Endothelial cell of umbilical vein (primary cell): ENCODE data around the gene GID4. TPM values are rescaled to one million over a fixed set of nuclear protein-coding genes. Genes with fewer than 3 reads are reported as not detected.

Experiments used
- BruUV-seq: library from RNA; stranded (reverse); fragments of 400-500 nt; replicated peaks from 2 replicates; lab custom pipeline; 2021; lab: Mats Ljungman, UMichigan
- CTCF ChIA-PET: fragments of 300-600, 350-600 bp; sonication (Branson Sonifier 250); formaldehyde crosslinking; loops from one replicate; lab custom pipeline; 2021; ENCODE audit warnings: antibody characterized with exemption, inconsistent platforms; lab: Charles Lee
- POLR2A ChIA-PET: fragments of 300-600, 350-600 bp; sonication (Branson Sonifier 250); formaldehyde crosslinking; loops from one replicate; lab custom pipeline; 2021; ENCODE audit warnings: antibody characterized with exemption, inconsistent platforms; lab: Charles Lee
- DNase-seq: peaks from one replicate; pipeline ENCODE4 v3.0.0-alpha.2; 2011; ENCODE audit warnings: low read depth, low spot score
- FAIRE-seq: peaks from 2 replicates; lab custom pipeline; 2011; peaks lifted over from hg19 to GRCh38; lab: Jason Lieb, UNC
- H2AFZ ChIP-seq: 2 replicates; pipeline ENCODE4 v1.6.0; 2012; ENCODE audit warnings: low read depth, low read length, control low read depth, inconsistent platforms
- H3K27ac ChIP-seq: 2 replicates; pipeline ENCODE4 v1.5.1; 2011; ENCODE audit warnings: low read depth, mild to moderate bottlenecking, control low read depth, low read length, moderate library complexity; ENCODE audit not compliant: insufficient read depth
- H3K27me3 ChIP-seq, 2 experiments: 2 replicates each; pipeline versions ENCODE4 v1.6.0 to v1.6.1; 2011; ENCODE audit warnings: low read length in 2 of 2, mixed read lengths in 1 of 2; ENCODE audit not compliant: control insufficient read depth in 2 of 2, insufficient read depth in 2 of 2
- H3K36me3 ChIP-seq, 2 experiments: 2 replicates in 1 of 2; 3 replicates in 1 of 2; pipeline ENCODE4 v1.5.1; 2011; ENCODE audit warnings: low read length in 2 of 2, mild to moderate bottlenecking in 1 of 2, moderate library complexity in 1 of 2; ENCODE audit not compliant: control insufficient read depth in 2 of 2, insufficient read depth in 2 of 2; ENCODE audit errors: extremely low read depth in 1 of 2
- H3K4me1 ChIP-seq: 3 replicates; pipeline ENCODE4 v1.5.1; 2011; ENCODE audit warnings: mild to moderate bottlenecking, low read length; ENCODE audit not compliant: control insufficient read depth, insufficient read depth; ENCODE audit errors: extremely low read depth
- H3K4me2 ChIP-seq: 2 replicates; pipeline ENCODE4 v1.6.1; 2011; ENCODE audit warnings: low read length, control low read depth, mixed read lengths; ENCODE audit not compliant: insufficient read depth
- H3K4me3 ChIP-seq, 3 experiments: fragments of 200-600 bp in 1 of 3; sonication (generic), shearing (Covaris generic) in 1 of 3; replicated peaks in 1 of 3; 2 replicates each; pipeline ENCODE4 v1.5.1; 2011 to 2016; ENCODE audit warnings: control low read depth in 3 of 3, low read length in 3 of 3, mild to moderate bottlenecking in 2 of 3, inconsistent platforms in 1 of 3, low read depth in 1 of 3, moderate library complexity in 1 of 3; ENCODE audit not compliant: insufficient read depth in 1 of 3
- H3K79me2 ChIP-seq: 2 replicates; pipeline ENCODE4 v1.6.0; 2012; ENCODE audit warnings: low read length, inconsistent platforms; ENCODE audit not compliant: control insufficient read depth, insufficient read depth
- H3K9ac ChIP-seq: replicated peaks from 2 replicates; pipeline ENCODE3; 2011; ENCODE audit warnings: low read length, control low read depth; ENCODE audit not compliant: insufficient read depth; ENCODE audit errors: extremely low read depth
- H3K9me1 ChIP-seq: replicated peaks from 3 replicates; pipeline ENCODE4 v1.6.0; 2011; ENCODE audit warnings: mild to moderate bottlenecking, low read length; ENCODE audit not compliant: control insufficient read depth, insufficient read depth; ENCODE audit errors: extremely low read depth
- H3K9me3 ChIP-seq: replicated peaks from 2 replicates; pipeline ENCODE4 v1.5.1; 2012; ENCODE audit warnings: low read length, inconsistent platforms; ENCODE audit not compliant: control insufficient read depth, insufficient read depth
- H4K20me1 ChIP-seq: replicated peaks from 2 replicates; pipeline ENCODE3; 2011; ENCODE audit warnings: mild to moderate bottlenecking, low read length; ENCODE audit not compliant: control insufficient read depth, insufficient read depth; ENCODE audit errors: extremely low read depth
- EZH2 ChIP-seq: IDR thresholded peaks from 2 replicates; pipeline ENCODE4 v1.6.1; 2012; ENCODE audit warnings: borderline replicate concordance, low read depth, mild to moderate bottlenecking, moderate library complexity, low read length, inconsistent platforms; ENCODE audit not compliant: severe bottlenecking
- FOS ChIP-seq: IDR thresholded peaks from 2 replicates; pipeline ENCODE4 v1.6.1; 2011; ENCODE audit warnings: mild to moderate bottlenecking, low read length, moderate library complexity, borderline replicate concordance; ENCODE audit not compliant: insufficient read depth
- GATA2 ChIP-seq: IDR thresholded peaks from 2 replicates; pipeline ENCODE4 v1.7.0; 2011; ENCODE audit warnings: low read depth, mild to moderate bottlenecking, moderate library complexity, mixed read lengths, low read length; ENCODE audit not compliant: insufficient read length, insufficient read depth
- JUN ChIP-seq: IDR thresholded peaks from 2 replicates; pipeline ENCODE4 v1.6.1; 2011; ENCODE audit warnings: borderline replicate concordance, low read depth; ENCODE audit not compliant: insufficient read length, insufficient read depth
- MYC ChIP-seq: IDR thresholded peaks from one replicate; pipeline ENCODE4 v1.6.1; 2011; ENCODE audit warnings: mild to moderate bottlenecking, low read depth, low read length
- POLR2A ChIP-seq: IDR thresholded peaks from 2 replicates; pipeline ENCODE4 v1.6.1; 2012; ENCODE audit warnings: low read depth, mild to moderate bottlenecking, control low read depth, low read length
- POLR2AphosphoS5 ChIP-seq: IDR thresholded peaks from 2 replicates; pipeline ENCODE4 v1.6.1; 2012; ENCODE audit warnings: low read depth, mild to moderate bottlenecking, control low read depth, low read length, moderate library complexity; ENCODE audit not compliant: insufficient read depth
- dilution Hi-C: fragments of 300-500 bp; cut with MboI; formaldehyde crosslinking; loops from one replicate; pipeline ENCODE4 v1.15.0; 2019; ENCODE audit warnings: low sequenced_read_pairs; ENCODE audit not compliant: extremely low pct_ligation_motif_present
- intact Hi-C: fragments of 100-400 bp; cut with micrococcal nuclease; formaldehyde crosslinking; loops from one replicate; pipeline ENCODE4 v1.10.0; 2022
- polyA plus RNA-seq, 4 experiments: library from polyadenylated mRNA; depleted of rRNA in 3 of 4; stranded (reverse) in 3 of 4; unstranded in 1 of 4; fragments of >200 nt; gene quantifications; 2 replicates each; pipeline versions ENCODE4 v1.2.1 to v1.2.3, GENCODE V29; 2011 to 2012; ENCODE audit warnings: missing spikeins in 1 of 4
- total RNA-seq: library from RNA; stranded (reverse); gene quantifications from 2 replicates; pipeline ENCODE4 v1.2.3, GENCODE V29; 2021
- TF ChIP-seq, protein P1 (sequence below), 2 donors: IDR thresholded peaks; 1 replicate in 1 of 2; 2 replicates in 1 of 2; pipeline ENCODE4 v1.5.1; 2011; ENCODE audit warnings: low read length in 2 of 2, mild to moderate bottlenecking in 2 of 2, moderate library complexity in 2 of 2, control low read depth in 1 of 2, inconsistent platforms in 1 of 2, low read depth in 1 of 2; ENCODE audit not compliant: insufficient read depth in 1 of 2; ENCODE audit errors: extremely low read depth in 1 of 2
- TF ChIP-seq, protein P2 (sequence below): IDR thresholded peaks from 2 replicates; pipeline ENCODE4 v1.6.1; 2011; ENCODE audit not compliant: insufficient read depth, insufficient read length

GID4 gene
- total and polyA plus RNA-seq, 2 donors (not counting 3 experiments of a cell fraction or from before 2014, with no cell fraction given) = 6.4 to 11.3 TPM

DNA sequence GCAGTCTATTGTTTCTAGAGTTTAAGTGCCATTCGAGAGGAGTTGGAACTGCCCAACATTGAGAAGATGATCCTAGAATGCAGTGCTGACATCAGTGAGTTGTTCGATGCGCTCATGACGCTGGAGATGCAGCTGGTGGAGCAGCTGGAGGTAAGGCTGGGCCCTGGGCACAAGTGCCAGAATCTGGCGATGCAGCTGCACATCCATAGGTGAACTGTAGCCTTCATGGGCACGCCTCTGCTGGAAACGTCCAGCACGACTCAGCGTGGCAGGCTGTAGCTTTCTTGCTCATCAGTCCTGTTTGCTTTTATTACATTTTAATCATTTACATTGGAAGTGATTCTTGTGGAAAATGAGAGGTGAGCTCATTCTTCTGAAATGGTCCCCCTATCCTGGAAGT lies 34.9 kb upstream of the GID4 start:
- no peak for FAIRE-seq
- Histone ChIP-seq H3K27ac (no peak overlapping the region), H3K4me1 (no peaks in the 10 kb centered on the region), H4K20me1 (no peaks in the 10 kb centered on the region), H2AFZ (no peak overlapping the region), H3K9ac (no peak overlapping the region), H3K4me3 (no peak overlapping the region), H3K4me2 (no peak overlapping the region), H3K27me3 (no peaks in the 10 kb centered on the region), H3K79me2 (no peaks in the 10 kb centered on the region), H3K9me3 (no peaks in the 10 kb centered on the region), H3K9me1 (no peaks in the 10 kb centered on the region), H3K36me3 (no peaks in the 10 kb centered on the region)
- ChIA-PET POLR2A (no interaction called here), CTCF (interaction anchor here (0.7 to 1.8 kb wide), 7 partner anchors 9 to 114 kb away, joined by 3 to 6 read pairs (median 3); no protein-coding TSS in a partner anchor)
- dilution Hi-C loops (no loop called here), intact Hi-C loops (no loop called here)
- DNase-seq = no peak
- TF ChIP-seq EZH2 (no peak), POLR2AphosphoS5 (no peak), GATA2 (no peak), FOS (no peak), MYC (no peak), JUN (no peak), POLR2A (no peak)
- TF ChIP-seq, protein P1, sequence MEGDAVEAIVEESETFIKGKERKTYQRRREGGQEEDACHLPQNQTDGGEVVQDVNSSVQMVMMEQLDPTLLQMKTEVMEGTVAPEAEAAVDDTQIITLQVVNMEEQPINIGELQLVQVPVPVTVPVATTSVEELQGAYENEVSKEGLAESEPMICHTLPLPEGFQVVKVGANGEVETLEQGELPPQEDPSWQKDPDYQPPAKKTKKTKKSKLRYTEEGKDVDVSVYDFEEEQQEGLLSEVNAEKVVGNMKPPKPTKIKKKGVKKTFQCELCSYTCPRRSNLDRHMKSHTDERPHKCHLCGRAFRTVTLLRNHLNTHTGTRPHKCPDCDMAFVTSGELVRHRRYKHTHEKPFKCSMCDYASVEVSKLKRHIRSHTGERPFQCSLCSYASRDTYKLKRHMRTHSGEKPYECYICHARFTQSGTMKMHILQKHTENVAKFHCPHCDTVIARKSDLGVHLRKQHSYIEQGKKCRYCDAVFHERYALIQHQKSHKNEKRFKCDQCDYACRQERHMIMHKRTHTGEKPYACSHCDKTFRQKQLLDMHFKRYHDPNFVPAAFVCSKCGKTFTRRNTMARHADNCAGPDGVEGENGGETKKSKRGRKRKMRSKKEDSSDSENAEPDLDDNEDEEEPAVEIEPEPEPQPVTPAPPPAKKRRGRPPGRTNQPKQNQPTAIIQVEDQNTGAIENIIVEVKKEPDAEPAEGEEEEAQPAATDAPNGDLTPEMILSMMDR (IDR thresholded peaks at IDR 0.05; ENCODE audit: extremely low read depth in 1 of 2, insufficient read depth in 1 of 2, low read depth in 1 of 2, low read length in 2 of 2) = no peak
- TF ChIP-seq, protein P2, sequence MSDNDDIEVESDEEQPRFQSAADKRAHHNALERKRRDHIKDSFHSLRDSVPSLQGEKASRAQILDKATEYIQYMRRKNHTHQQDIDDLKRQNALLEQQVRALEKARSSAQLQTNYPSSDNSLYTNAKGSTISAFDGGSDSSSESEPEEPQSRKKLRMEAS = no peak
- BruUV-seq = no TSS peak
